NCI-H345 treated with DMSO at 0.1 percent for 48 hours (cell line): Measurements from ENCODE around the gene DLG2.

Experiments used
- DNase-seq: peaks from one replicate; lab custom pipeline; 2025; ENCODE audit not compliant: unreplicated experiment; lab: John Stamatoyannopoulos, UW

DLG2 gene

GRCh38 chr11:83720675-83721074, 1906.5 kb downstream of the DLG2 start:
- DNase-seq: no peak

- no peak for DNase-seq
Observed at GRCh38 chr11:83717537-83717936, 1909.6 kb downstream of the DLG2 start.

GRCh38 chr11:83715927-83716535, 1911.1 kb downstream of the DLG2 start:
- no peak for DNase-seq

- no peak for DNase-seq
Observed at GRCh38 chr11:83713708-83714107, 1913.4 kb downstream of the DLG2 start.

GRCh38 chr11:83711106-83711527, 1916.0 kb downstream of the DLG2 start:
- DNase-seq: no peak

GRCh38 chr11:83709434-83709833, 1917.7 kb downstream of the DLG2 start:
- DNase-seq: no peak

GRCh38 chr11:83706566-83706965, 1920.6 kb downstream of the DLG2 start:
- DNase-seq: no peak

- no peak for DNase-seq
Observed at GRCh38 chr11:83702796-83703195, 1924.3 kb downstream of the DLG2 start.

GRCh38 chr11:83697518-83697917, 1929.6 kb downstream of the DLG2 start:
- no peak for DNase-seq

- DNase-seq: no peak
Observed at GRCh38 chr11:83695046-83695445, 1932.1 kb downstream of the DLG2 start.

GRCh38 chr11:83694191-83694910, 1932.8 kb downstream of the DLG2 start:
- DNase-seq: no peak

GRCh38 chr11:83693306-83693992, 1933.7 kb downstream of the DLG2 start:
- no peak for DNase-seq

GRCh38 chr11:83692675-83693074, 1934.5 kb downstream of the DLG2 start:
- no peak for DNase-seq

GRCh38 chr11:83691451-83691950, 1935.6 kb downstream of the DLG2 start:
- no peak for DNase-seq

GRCh38 chr11:83689144-83689780, 1937.9 kb downstream of the DLG2 start:
- no peak for DNase-seq

- no peak for DNase-seq
Observed at GRCh38 chr11:83687787-83688186, 1939.4 kb downstream of the DLG2 start.

GRCh38 chr11:83685730-83686129, 1941.4 kb downstream of the DLG2 start:
- no peak for DNase-seq

GRCh38 chr11:83684071-83684470, 1943.1 kb downstream of the DLG2 start:
- DNase-seq: no peak

- DNase-seq: no peak
Observed at GRCh38 chr11:83682611-83682973, 1944.6 kb downstream of the DLG2 start.

- DNase-seq: peak; percentile 47
Observed at GRCh38 chr11:83681906-83682610, 1945.1 kb downstream of the DLG2 start.
